GM12891 (cell line): Measurements from ENCODE around the gene SLC37A1.

Source experiments
- DNase-seq: peaks from one replicate; pipeline ENCODE4 v3.0.0; 2011; ENCODE audit warnings: low spot score; ENCODE audit not compliant: insufficient read length
- FAIRE-seq: peaks from 2 replicates; lab custom pipeline; 2011; peaks lifted over from hg19 to GRCh38; lab: Jason Lieb, UNC
- PAX5 ChIP-seq: IDR thresholded peaks from 2 replicates; pipeline ENCODE4 v1.6.1; 2011; ENCODE audit warnings: low read length, moderate library complexity, mild to moderate bottlenecking; ENCODE audit not compliant: insufficient read depth, severe bottlenecking
- POLR2A ChIP-seq: IDR thresholded peaks from 2 replicates; pipeline ENCODE4 v1.6.1; 2011; ENCODE audit warnings: low read depth, low read length, control low read depth
- POLR2AphosphoS5 ChIP-seq: IDR thresholded peaks from 2 replicates; pipeline ENCODE4 v1.6.1; 2011; ENCODE audit warnings: low read depth, low read length, control low read depth
- POU2F2 ChIP-seq: IDR thresholded peaks from 2 replicates; pipeline ENCODE4 v1.6.1; 2011; ENCODE audit warnings: low read depth, mild to moderate bottlenecking, control low read depth, low read length, moderate library complexity
- SPI1 ChIP-seq: IDR thresholded peaks from 2 replicates; pipeline ENCODE4 v1.6.1; 2011; ENCODE audit warnings: low read depth, low read length, control low read depth
- TAF1 ChIP-seq: IDR thresholded peaks from 2 replicates; pipeline ENCODE4 v1.6.1; 2011; ENCODE audit warnings: low read depth, low read length, control low read depth

SLC37A1 gene

GRCh38 chr21:42554251-42554961, 40.8 kb downstream of the SLC37A1 start:
- TF ChIP-seq TAF1 (no peak), POLR2A (no peak), PAX5 (no peak), SPI1 (no peak), POLR2AphosphoS5 (no peak), POU2F2 (no peak)
- DNase-seq, result no peak
- no peak for FAIRE-seq

- no peak for DNase-seq
- FAIRE-seq, result no peak
- TF ChIP-seq POLR2AphosphoS5 (no peak), TAF1 (no peak), POU2F2 (no peak)
These were observed 42.2 kb downstream of the SLC37A1 start for GRCh38 chr21:42555756-42556438.

GRCh38 chr21:42556476-42556875, 42.8 kb downstream of the SLC37A1 start:
- no peak for FAIRE-seq
- no peak for DNase-seq
- no peak for TF ChIP-seq TAF1
- no peak for TF ChIP-seq POU2F2
- TF ChIP-seq POLR2A, result no peak
- TF ChIP-seq SPI1, result no peak
- no peak for TF ChIP-seq POLR2AphosphoS5
- no peak for TF ChIP-seq PAX5

- FAIRE-seq, result peak; percentile 91
- TF ChIP-seq POU2F2 (no peak), PAX5 (peak; percentile 69), SPI1 (no peak)
- DNase-seq, result no peak
These were observed 43.3 kb downstream of the SLC37A1 start for GRCh38 chr21:42556960-42557359.

GRCh38 chr21:42557420-42557819, 43.8 kb downstream of the SLC37A1 start:
- FAIRE-seq (no peak), DNase-seq (no peak)
- TF ChIP-seq TAF1 (no peak), POLR2A (no peak), PAX5 (no peak), POLR2AphosphoS5 (no peak), SPI1 (no peak), POU2F2 (no peak)

GRCh38 chr21:42558368-42558767, 44.7 kb downstream of the SLC37A1 start:
- no peak for TF ChIP-seq TAF1
- DNase-seq, result no peak
- FAIRE-seq, result no peak

- FAIRE-seq, result no peak
These were observed 45.2 kb downstream of the SLC37A1 start for GRCh38 chr21:42558846-42559245.

GRCh38 chr21:42559326-42559725, 45.7 kb downstream of the SLC37A1 start:
- DNase-seq (no peak), FAIRE-seq (no peak)
- TF ChIP-seq SPI1, result no peak
- TF ChIP-seq POLR2A, result no peak
- no peak for TF ChIP-seq TAF1
- TF ChIP-seq POU2F2, result no peak
- no peak for TF ChIP-seq PAX5
- TF ChIP-seq POLR2AphosphoS5, result no peak

More at GRCh38 chr21:42558846-42559245, 45.2 kb downstream of the SLC37A1 start:
- no peak for DNase-seq
- TF ChIP-seq TAF1, result no peak
- TF ChIP-seq POLR2A, result no peak
- TF ChIP-seq POLR2AphosphoS5, result no peak
- no peak for TF ChIP-seq POU2F2

GRCh38 chr21:42560517-42561179, 47.0 kb downstream of the SLC37A1 start:
- FAIRE-seq, result no peak
- no peak for DNase-seq
- TF ChIP-seq SPI1 (no peak), POLR2AphosphoS5 (no peak), PAX5 (no peak), POU2F2 (no peak), POLR2A (no peak), TAF1 (no peak)
